ENCODE measurements around the gene C2orf78. TPM values are rescaled to one million over a fixed set of nuclear protein-coding genes. Genes with fewer than 3 reads are reported as not detected.

The C2orf78 gene
- total and polyA plus RNA-seq, 10 of the 15 experiments (the other 5 are each of a cell fraction or from before 2014, with no cell fraction given) = 0.08 to 0.82 (median 0.40) TPM

DNA sequence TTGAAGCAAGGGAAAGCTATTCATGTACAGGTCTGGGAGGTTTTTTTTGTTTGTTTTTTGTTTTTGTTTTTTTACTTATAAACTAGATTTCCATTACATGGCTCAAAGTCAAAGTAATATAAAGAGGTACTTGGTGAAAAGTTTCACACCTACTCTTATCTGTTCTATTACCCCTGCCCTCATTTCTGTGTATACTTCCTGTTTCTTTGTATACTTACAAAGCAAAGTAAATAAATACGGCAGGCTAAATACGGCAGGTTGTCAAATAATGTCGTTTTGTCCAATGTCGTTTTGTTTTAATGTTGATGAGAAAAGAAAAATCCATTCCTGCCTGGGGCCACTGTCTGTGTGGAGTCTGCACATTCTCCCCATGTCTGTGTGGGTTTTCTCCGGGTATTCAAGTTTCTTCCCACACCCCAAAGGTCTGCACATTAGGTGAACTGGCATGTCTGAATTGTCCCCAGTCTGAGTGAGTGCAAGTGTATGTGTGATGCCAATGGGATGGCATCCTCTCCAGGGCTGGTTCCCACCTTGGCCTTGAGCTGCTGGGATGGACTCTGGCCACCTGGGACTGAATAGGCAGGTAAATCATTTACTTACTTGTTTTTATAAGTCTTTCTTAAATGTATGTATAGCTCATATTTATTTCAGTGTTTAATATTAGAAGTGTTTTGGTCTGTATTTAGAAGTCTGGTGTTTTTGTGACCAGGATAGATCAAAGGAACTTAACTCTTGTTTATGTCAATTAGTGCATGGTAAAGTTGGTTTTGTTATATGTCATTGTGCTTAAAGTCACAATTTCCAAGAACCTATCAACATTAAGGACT, 58.1 kb downstream of the C2orf78 start:
- CTCF ChIA-PET = interaction anchor here (0.6 to 4.3 kb wide), 9 partner anchors 15 to 313 kb away, joined by 3 to 24 read pairs (median 4); partner anchors contain the start of gene STAMBP
- 93% methylated on average over 5 of the region's 5 CpGs for WGBS (ENCODE audit: insufficient coverage, insufficient replicate concordance, low lambda C conversion rate, missing lambda C conversion rate)
- Histone ChIP-seq H3K36me3 (ENCODE audit: control insufficient read depth in 2 of 2, insufficient read depth in 2 of 2, low read length in 1 of 2) (peaks cover 0 to 21% of the 10 kb centered on the region in 2 experiments; a peak in 3 of 4 replicates), H3K4me3 (no peak overlapping the region), H3K4me2 (ENCODE audit: control insufficient read depth, insufficient read depth) (no peak overlapping the region), H3K79me2 (ENCODE audit: control insufficient read depth, insufficient read depth, low read length) (no peaks in the 10 kb centered on the region; the same call in 1 of the 2 replicates), H4K20me1 (ENCODE audit: control insufficient read depth, insufficient read depth) (no peaks in the 10 kb centered on the region), H3K27me3 (replicated peaks in 1 of 2; ENCODE audit: control insufficient read depth in 2 of 2, insufficient read depth in 2 of 2, low read length in 1 of 2) (no peaks in the 10 kb centered on the region), H3K9ac (ENCODE audit: control insufficient read depth, insufficient read depth, low read length) (no peak overlapping the region), H3K4me1 (ENCODE audit: control insufficient read depth, insufficient read depth, low read length) (no peaks in the 10 kb centered on the region), H3K9me3 (replicated peaks; ENCODE audit: control insufficient read depth, insufficient read depth, low read length) (no peaks in the 10 kb centered on the region), H2AFZ (ENCODE audit: control insufficient read depth, low read depth, low read length) (no peak overlapping the region), H3K27ac (ENCODE audit: control insufficient read depth, insufficient read depth) (no peak overlapping the region)
- intact Hi-C loops (cut with micrococcal nuclease; ENCODE audit: unreplicated experiment) (no loop called here), in situ Hi-C loops (cut with MboI) (no loop called here)
- DNase-seq (ENCODE audit: low read depth, low spot score) = no peak
- SMC1A ChIA-PET (ENCODE audit: uncharacterized antibody, unreplicated experiment) = interaction anchor here (1.0 to 1.3 kb wide), 3 partner anchors 19 to 106 kb away, joined by 3 read pairs; no protein-coding TSS in a partner anchor
- POLR2A ChIA-PET = no interaction called here
- RAD21 ChIA-PET (ENCODE audit: unreplicated experiment) = interaction anchor here (0.9 kb wide), 1 partner anchor 18 kb away, joined by 4 read pairs; no protein-coding TSS in a partner anchor
- no peak for ATAC-seq
- BruUV-seq (replicated peaks) = no TSS peak
- no peak for FAIRE-seq
- TF ChIP-seq IRF4 (IDR thresholded peaks at IDR 0.05; ENCODE audit: low read depth, low read length) = no peak
- no peak for TF ChIP-seq ZNF24 (IDR thresholded peaks at IDR 0.05)
- no peak for TF ChIP-seq SMC3 (IDR thresholded peaks at IDR 0.05; ENCODE audit: borderline replicate concordance, low read length)
- no peak for TF ChIP-seq KAT2A (conservative IDR thresholded peaks at IDR 0.05; ENCODE audit: control insufficient read depth, low read depth, low read length)
- TF ChIP-seq, protein P1, sequence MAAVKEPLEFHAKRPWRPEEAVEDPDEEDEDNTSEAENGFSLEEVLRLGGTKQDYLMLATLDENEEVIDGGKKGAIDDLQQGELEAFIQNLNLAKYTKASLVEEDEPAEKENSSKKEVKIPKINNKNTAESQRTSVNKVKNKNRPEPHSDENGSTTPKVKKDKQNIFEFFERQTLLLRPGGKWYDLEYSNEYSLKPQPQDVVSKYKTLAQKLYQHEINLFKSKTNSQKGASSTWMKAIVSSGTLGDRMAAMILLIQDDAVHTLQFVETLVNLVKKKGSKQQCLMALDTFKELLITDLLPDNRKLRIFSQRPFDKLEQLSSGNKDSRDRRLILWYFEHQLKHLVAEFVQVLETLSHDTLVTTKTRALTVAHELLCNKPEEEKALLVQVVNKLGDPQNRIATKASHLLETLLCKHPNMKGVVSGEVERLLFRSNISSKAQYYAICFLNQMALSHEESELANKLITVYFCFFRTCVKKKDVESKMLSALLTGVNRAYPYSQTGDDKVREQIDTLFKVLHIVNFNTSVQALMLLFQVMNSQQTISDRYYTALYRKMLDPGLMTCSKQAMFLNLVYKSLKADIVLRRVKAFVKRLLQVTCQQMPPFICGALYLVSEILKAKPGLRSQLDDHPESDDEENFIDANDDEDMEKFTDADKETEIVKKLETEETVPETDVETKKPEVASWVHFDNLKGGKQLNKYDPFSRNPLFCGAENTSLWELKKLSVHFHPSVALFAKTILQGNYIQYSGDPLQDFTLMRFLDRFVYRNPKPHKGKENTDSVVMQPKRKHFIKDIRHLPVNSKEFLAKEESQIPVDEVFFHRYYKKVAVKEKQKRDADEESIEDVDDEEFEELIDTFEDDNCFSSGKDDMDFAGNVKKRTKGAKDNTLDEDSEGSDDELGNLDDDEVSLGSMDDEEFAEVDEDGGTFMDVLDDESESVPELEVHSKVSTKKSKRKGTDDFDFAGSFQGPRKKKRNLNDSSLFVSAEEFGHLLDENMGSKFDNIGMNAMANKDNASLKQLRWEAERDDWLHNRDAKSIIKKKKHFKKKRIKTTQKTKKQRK (IDR thresholded peaks at IDR 0.05; ENCODE audit: low read depth, low read length) = no peak
- TF ChIP-seq MEF2A (IDR thresholded peaks at IDR 0.05; ENCODE audit: insufficient read depth, low read depth, low read length) = no peak
- TF ChIP-seq SIX5 (IDR thresholded peaks at IDR 0.05; ENCODE audit: low read depth, low read length, severe bottlenecking) = no peak
- TF ChIP-seq, protein P2, sequence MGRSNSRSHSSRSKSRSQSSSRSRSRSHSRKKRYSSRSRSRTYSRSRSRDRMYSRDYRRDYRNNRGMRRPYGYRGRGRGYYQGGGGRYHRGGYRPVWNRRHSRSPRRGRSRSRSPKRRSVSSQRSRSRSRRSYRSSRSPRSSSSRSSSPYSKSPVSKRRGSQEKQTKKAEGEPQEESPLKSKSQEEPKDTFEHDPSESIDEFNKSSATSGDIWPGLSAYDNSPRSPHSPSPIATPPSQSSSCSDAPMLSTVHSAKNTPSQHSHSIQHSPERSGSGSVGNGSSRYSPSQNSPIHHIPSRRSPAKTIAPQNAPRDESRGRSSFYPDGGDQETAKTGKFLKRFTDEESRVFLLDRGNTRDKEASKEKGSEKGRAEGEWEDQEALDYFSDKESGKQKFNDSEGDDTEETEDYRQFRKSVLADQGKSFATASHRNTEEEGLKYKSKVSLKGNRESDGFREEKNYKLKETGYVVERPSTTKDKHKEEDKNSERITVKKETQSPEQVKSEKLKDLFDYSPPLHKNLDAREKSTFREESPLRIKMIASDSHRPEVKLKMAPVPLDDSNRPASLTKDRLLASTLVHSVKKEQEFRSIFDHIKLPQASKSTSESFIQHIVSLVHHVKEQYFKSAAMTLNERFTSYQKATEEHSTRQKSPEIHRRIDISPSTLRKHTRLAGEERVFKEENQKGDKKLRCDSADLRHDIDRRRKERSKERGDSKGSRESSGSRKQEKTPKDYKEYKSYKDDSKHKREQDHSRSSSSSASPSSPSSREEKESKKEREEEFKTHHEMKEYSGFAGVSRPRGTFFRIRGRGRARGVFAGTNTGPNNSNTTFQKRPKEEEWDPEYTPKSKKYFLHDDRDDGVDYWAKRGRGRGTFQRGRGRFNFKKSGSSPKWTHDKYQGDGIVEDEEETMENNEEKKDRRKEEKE (IDR thresholded peaks at IDR 0.05) = no peak
- no peak for TF ChIP-seq ZZZ3 (IDR thresholded peaks at IDR 0.05; ENCODE audit: control insufficient read depth, insufficient read length, low read depth)
- TF ChIP-seq RBBP5 (conservative IDR thresholded peaks at IDR 0.05) = no peak
- TF ChIP-seq, protein P3, sequence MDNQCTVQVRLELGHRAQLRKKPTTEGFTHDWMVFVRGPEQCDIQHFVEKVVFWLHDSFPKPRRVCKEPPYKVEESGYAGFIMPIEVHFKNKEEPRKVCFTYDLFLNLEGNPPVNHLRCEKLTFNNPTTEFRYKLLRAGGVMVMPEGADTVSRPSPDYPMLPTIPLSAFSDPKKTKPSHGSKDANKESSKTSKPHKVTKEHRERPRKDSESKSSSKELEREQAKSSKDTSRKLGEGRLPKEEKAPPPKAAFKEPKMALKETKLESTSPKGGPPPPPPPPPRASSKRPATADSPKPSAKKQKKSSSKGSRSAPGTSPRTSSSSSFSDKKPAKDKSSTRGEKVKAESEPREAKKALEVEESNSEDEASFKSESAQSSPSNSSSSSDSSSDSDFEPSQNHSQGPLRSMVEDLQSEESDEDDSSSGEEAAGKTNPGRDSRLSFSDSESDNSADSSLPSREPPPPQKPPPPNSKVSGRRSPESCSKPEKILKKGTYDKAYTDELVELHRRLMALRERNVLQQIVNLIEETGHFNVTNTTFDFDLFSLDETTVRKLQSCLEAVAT (IDR thresholded peaks at IDR 0.05) = no peak
- no peak for TF ChIP-seq MYC (IDR thresholded peaks at IDR 0.05; ENCODE audit: insufficient read depth, insufficient read length, insufficient replicate concordance, low read length, severe bottlenecking)
- TF ChIP-seq WRNIP1 (IDR thresholded peaks at IDR 0.05; ENCODE audit: borderline replicate concordance, low read depth, low read length) = no peak
